Activated CD4-positive, alpha-beta T cell treated with anti-CD3 and anti-CD28 coated beads, Interleukin-2, Interleukin-4, amounts not matched to agents 100 ng/mL and 50 ng/mL, durations not matched to agents 16 hours and 8 hours (primary cell): Measurements from ENCODE around the gene SLC16A3.

Source experiments
- DNase-seq: peaks from one replicate; pipeline ENCODE4 v3.0.0-alpha.2; 2020; ENCODE audit warnings: low spot score

The SLC16A3 gene

GRCh38 chr17:82223517-82223916 is 5.3 kb upstream of the SLC16A3 start:
- DNase-seq: no peak

- DNase-seq: no peak
Observed at GRCh38 chr17:82224666-82225065, 4.2 kb upstream of the SLC16A3 start.

- no peak for DNase-seq
Observed at GRCh38 chr17:82225368-82226029, 3.3 kb upstream of the SLC16A3 start.

- no peak for DNase-seq
Observed at GRCh38 chr17:82226146-82226808, 2.6 kb upstream of the SLC16A3 start.

GRCh38 chr17:82226809-82227628 is 1.8 kb upstream of the SLC16A3 start:
- DNase-seq: no peak

GRCh38 chr17:82227629-82228277 is 1.1 kb upstream of the SLC16A3 start:
- DNase-seq: no peak

GRCh38 chr17:82228278-82228841 is 482 bp upstream of the SLC16A3 start:
- peak; percentile 49 for DNase-seq

GRCh38 chr17:82229698-82230608 is 1.1 kb downstream of the SLC16A3 start:
- DNase-seq: no peak

- DNase-seq: peak; percentile 44
Observed at GRCh38 chr17:82230609-82231311, 1.9 kb downstream of the SLC16A3 start.

- DNase-seq: no peak
Observed at GRCh38 chr17:82231312-82231561, 2.4 kb downstream of the SLC16A3 start.

GRCh38 chr17:82231562-82232321 is 2.9 kb downstream of the SLC16A3 start:
- no peak for DNase-seq

- DNase-seq: no peak
Observed at GRCh38 chr17:82232322-82232820, 3.5 kb downstream of the SLC16A3 start.

- DNase-seq: no peak
Observed at GRCh38 chr17:82232876-82233785, 4.3 kb downstream of the SLC16A3 start.

GRCh38 chr17:82234211-82235055 is 5.6 kb downstream of the SLC16A3 start:
- DNase-seq: no peak

GRCh38 chr17:82235056-82235774 is 6.4 kb downstream of the SLC16A3 start:
- no peak for DNase-seq

GRCh38 chr17:82235775-82236141 is 6.9 kb downstream of the SLC16A3 start:
- DNase-seq: no peak
